NCI-H446 (cell line): ENCODE results near the gene ZNF14.
"Not testable (repeated sequence)": the region's sequence is repeated elsewhere in the genome, so short reads cannot be mapped to it uniquely, and the experiment has no call there.

Experiments
- DNase-seq, 2 experiments: peaks; one replicate each; lab custom pipeline; 2025; lab: John Stamatoyannopoulos, UW

Gene ZNF14

DNA sequence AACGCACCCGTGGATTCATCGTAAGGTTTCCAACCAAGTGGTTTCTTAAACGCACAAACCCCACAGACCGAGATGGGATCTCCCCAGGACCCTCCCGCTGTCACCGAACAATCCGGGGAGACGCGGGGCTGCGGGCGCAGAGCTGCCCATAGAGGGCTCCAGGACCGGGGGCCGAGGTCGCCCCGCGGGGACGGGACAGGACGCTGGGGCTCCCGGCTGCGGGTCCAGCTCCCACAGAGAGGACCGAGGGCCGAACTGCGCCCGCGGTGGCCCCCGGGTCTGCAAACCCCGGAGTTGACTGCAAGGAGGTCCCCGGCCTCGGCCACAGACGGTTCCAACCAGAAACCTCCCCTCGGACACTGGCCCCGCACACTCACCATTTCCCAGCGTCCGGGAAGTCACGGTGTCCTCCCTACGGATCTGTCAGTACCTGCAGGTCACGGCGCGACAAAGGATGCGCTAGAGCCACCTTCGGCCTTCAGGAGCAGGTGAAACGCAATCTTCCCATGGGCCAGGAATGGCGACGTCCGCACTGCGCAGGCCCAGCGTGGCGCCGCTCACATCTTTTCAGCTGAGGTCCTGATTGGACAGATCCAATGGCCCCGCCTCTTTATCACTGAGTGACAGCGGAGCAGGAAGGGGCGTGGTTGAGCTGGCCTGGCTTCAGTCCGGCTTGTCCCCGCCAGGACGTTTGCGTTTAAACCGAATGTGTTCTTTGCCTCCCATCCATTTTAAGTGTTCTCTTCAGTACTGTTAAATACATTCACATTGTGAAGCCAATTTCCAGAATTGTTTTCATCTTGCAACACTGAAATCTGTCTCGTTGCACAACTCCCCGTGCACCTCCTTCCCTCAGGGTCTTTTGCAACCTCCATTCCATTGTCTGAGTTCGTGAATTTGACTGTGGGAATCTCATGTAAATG lies at the start of gene ZNF14:
Gene ZNF14 (minus strand): TSS at position 534 of the 923 bp plus-strand sequence. CDS start 154 bp downstream, at position 380.
- peak; percentile 90 to 95 for DNase-seq

GRCh38 chr19:19781791-19782190 lies 48.9 kb upstream of the ZNF14 start:
- not testable (repeated sequence) for DNase-seq

GRCh38 chr19:19778666-19779065 lies 45.8 kb upstream of the ZNF14 start:
- DNase-seq: no peak

DNA sequence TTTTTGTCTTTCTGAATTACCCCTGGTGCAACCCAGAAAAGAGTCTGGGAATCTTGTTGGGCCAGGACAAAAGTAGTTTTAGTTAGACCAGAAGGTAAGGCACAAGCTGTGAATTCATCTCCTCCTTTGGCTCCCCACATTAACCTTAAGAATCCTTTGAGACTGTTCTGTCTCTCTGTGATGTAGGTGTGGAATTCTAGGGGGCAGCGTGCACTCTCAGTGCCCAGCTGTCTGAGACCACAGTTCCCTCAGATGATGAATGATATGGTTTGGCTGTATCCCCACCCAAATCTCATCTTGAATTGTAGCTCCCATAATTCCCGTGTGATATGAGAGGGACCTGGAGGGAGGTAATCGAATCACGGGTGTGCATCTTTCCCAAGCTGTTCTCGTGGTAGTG lies 44.8 kb upstream of the ZNF14 start:
- DNase-seq: no peak

GRCh38 chr19:19776206-19777008 lies 43.5 kb upstream of the ZNF14 start:
- DNase-seq: peak; percentile 91 to 97

- DNase-seq: no peak
Observed at GRCh38 chr19:19775891-19776205, 42.9 kb upstream of the ZNF14 start.

DNA sequence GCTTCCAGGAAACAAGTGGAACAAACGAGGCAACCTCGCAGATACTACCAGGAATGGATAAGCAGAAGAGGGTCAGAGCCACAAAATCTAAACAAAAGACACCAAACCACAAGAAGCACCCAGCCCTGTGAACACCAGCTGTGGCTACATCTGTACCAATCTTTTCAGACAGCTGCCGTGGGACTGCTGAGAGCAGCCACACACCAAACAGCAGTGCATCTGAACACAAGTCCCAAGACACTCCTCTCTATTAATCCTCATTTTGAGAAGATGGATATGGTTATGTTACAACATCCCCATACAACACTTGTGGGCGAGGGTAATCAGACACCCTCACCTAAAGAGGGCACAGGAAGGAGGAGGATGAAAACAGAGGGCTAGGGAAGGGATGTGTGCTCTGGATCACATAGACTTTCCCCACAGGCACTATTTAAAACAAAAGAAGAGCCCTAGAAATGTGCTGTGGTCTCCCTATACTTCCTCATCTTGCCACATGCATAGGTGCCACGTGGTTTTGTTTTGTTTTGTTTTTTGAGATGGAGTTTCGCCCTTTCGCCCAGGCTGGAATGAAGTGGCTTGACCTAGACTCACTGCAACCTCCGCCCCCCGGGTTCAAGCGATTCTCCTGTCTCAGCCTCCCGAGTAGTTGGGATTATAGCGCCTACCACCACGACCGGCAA lies 41.6 kb upstream of the ZNF14 start:
- no peak for DNase-seq

DNA sequence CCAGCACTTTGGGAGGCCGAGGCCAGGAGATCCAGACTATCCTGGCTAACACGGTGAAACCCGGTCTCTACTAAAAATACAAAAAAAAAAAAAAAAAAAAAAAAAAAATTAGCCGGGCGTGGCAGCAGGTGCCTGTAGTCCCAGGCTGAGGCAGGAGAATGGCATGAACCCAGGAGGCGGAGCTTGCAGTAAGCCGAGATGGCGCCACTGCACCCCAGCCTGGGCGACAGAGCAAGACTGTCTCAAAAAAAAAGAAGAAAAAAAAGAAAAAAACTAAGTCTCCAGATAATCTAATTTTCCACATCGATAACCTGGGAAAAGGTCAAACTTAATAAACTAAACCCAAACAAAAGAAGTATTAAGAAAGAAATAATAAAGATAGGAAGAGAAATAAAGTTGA lies 39.1 kb upstream of the ZNF14 start:
- not testable (repeated sequence) for DNase-seq

- not testable (repeated sequence) for DNase-seq
Observed at GRCh38 chr19:19769971-19770370, 37.1 kb upstream of the ZNF14 start.

DNA sequence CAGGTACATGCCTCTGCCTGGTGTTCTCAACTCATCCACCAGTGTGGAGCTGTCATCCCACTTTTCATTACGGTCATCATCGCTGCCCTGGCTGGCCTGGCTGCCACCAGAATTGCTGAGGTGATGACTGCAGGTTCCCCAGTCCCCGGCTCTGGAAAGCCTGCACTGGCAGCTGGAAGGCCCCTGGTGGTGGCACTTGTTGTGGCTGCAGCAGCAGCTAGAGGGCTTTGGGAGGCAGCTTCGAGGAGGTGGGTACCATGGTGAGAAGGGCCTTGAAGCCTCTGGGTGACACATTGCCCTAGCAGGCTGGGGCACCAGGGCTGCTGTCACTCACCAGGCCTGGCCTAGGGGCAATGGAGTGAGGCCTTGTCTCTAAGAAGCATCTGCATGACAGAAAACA lies 25.3 kb upstream of the ZNF14 start:
- no peak for DNase-seq

GRCh38 chr19:19752760-19753403 lies 20.0 kb upstream of the ZNF14 start:
- no peak for DNase-seq

DNA sequence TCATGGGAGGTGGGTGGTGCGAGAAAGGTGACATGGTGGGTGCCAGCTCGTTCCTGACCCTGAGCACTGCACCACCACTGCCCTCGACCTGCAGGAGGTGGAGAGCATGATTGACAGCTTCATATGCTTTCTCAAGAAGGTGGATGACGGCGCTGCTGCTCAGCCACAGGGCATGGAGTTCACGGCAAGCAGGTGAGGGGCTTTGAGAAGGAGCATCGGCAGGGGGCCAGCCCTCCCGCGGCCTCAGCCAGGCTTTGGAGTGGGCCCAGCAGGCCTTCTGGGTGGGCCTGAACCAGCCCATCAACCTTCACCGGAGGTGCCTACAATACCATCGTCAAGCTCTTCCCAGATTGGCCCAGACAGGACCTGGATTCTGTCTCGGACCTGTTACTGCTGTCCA lies 18.9 kb upstream of the ZNF14 start:
- no peak for DNase-seq

GRCh38 chr19:19750842-19751790 lies 18.2 kb upstream of the ZNF14 start:
- no peak for DNase-seq

- DNase-seq: no peak
Observed at GRCh38 chr19:19749908-19750841, 17.3 kb upstream of the ZNF14 start.

- no peak for DNase-seq
Observed at GRCh38 chr19:19749117-19749907, 16.4 kb upstream of the ZNF14 start.

GRCh38 chr19:19748249-19748938 lies 15.5 kb upstream of the ZNF14 start:
- DNase-seq: no peak

DNA sequence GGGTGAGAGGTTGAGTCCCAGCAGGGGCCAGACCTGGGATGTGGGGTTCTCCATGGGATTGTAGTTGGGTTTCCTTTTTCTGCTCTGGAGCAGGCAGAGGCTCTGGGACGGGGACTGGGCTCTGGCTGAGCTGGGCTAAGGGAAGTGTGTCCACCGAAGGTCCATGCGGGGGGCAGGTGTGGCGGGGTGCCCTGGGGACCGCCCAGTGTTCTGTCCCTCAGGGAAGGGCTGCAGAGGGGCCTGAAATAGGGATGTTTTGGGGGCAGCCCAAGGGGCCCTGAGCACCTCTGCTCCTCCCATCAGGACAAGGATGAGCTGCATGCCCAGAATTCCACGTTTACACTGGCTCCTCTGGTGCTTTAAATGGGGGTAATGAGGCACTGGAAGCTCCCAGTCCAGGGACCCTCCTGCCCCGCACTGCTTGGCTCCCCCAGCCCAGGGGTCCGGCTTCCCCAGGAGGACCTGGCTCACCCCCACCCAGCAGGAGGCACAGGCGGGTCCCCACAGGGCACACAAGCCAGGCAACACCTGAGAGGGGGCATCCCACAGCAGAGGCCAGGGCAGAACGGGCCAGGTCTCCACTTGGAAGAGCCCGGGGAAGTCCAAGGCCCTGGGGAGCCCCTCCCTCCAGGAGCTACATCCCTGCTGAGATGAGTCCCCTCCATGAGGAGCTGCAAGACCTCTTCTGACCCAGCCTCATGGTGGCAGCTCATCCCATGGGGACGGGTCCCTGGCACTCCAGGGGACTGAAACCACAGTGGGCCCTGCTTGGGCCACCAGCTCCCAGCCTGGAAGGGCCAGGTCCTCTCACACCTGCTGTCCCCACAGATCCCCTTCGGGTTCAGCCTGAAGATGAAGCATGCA lies 14.7 kb upstream of the ZNF14 start:
- no peak for DNase-seq
